ENCODE measurements around the gene CPD. TPM values are rescaled to one million over a fixed set of nuclear protein-coding genes. Genes with fewer than 3 reads are reported as not detected.

CPD gene
- total and polyA plus RNA-seq, 4 donors = 19.1 to 139 (median 58.8) TPM

- no peak for TF ChIP-seq FOXA2 (IDR thresholded peaks at IDR 0.05)
These were observed 12.2 kb upstream of the CPD start (continued) for GRCh38 chr17:30366536-30366935.

- no peaks in the 10 kb centered on the region for H3K4me1 ChIP-seq (ENCODE audit: control insufficient read depth in 4 of 4, insufficient read depth in 4 of 4, low read length in 3 of 4)
- H3K9ac ChIP-seq (ENCODE audit: low read depth in 1 of 2, low read length in 2 of 2) = no peak overlapping the region
- H3K4me3 ChIP-seq (ENCODE audit: low read depth in 1 of 3, low read length in 3 of 3) = no peak overlapping the region
- H3K9me3 ChIP-seq (ENCODE audit: control insufficient read depth in 4 of 4, low read length in 3 of 4) = no peaks in the 10 kb centered on the region
- no peak overlapping the region for H3K27ac ChIP-seq (ENCODE audit: low read depth in 1 of 2, low read length in 2 of 2)
- TF ChIP-seq SP1 (IDR thresholded peaks at IDR 0.05) (no peak), RXRA (IDR thresholded peaks at IDR 0.05) (no peak), FOXA2 (IDR thresholded peaks at IDR 0.05) (no peak), MAX (IDR thresholded peaks at IDR 0.05) (no peak), CTCF (IDR thresholded peaks at IDR 0.05; ENCODE audit: low read depth, low read length, missing input control) (no peak), EGR1 (IDR thresholded peaks at IDR 0.05; ENCODE audit: low read depth in 2 of 2) (no peak), ZBTB33 (IDR thresholded peaks at IDR 0.05) (no peak), ATF3 (IDR thresholded peaks at IDR 0.05) (no peak), HNF4G (IDR thresholded peaks at IDR 0.05) (no peak), FOXA1 (IDR thresholded peaks at IDR 0.05) (no peak), NR2F2 (IDR thresholded peaks at IDR 0.05) (no peak), YY1 (IDR thresholded peaks at IDR 0.05) (no peak), JUND (IDR thresholded peaks at IDR 0.05) (no peak), TAF1 (conservative IDR thresholded peaks at IDR 0.05) (no peak)
- no peak for DNase-seq (ENCODE audit: low spot score)
- H3K27me3 ChIP-seq (ENCODE audit: control insufficient read depth in 4 of 4, insufficient read depth in 4 of 4, low read length in 3 of 4) = no peaks in the 10 kb centered on the region
- 88% methylated on average over 13 of the region's 13 CpGs for WGBS
- no peaks in the 10 kb centered on the region for H3K36me3 ChIP-seq (ENCODE audit: control insufficient read depth in 4 of 4, insufficient read depth in 3 of 4, low read depth in 1 of 4, low read length in 3 of 4)
These were observed 9.6 kb upstream of the CPD start for GRCh38 chr17:30368912-30369720.

GRCh38 chr17:30369995-30370394 is 8.7 kb upstream of the CPD start:
- no peak for DNase-seq (ENCODE audit: low spot score)
- H3K36me3 ChIP-seq (ENCODE audit: control insufficient read depth in 4 of 4, insufficient read depth in 3 of 4, low read depth in 1 of 4, low read length in 3 of 4) = no peaks in the 10 kb centered on the region
- H3K27ac ChIP-seq (ENCODE audit: low read depth in 1 of 2, low read length in 2 of 2) = no peak overlapping the region
- no peaks in the 10 kb centered on the region for H3K9me3 ChIP-seq (ENCODE audit: control insufficient read depth in 4 of 4, low read length in 3 of 4)
- no peak overlapping the region for H3K9ac ChIP-seq (ENCODE audit: low read depth in 1 of 2, low read length in 2 of 2)
- no peaks in the 10 kb centered on the region for H3K27me3 ChIP-seq (ENCODE audit: control insufficient read depth in 4 of 4, insufficient read depth in 4 of 4, low read length in 3 of 4)
- no peaks in the 10 kb centered on the region for H3K4me1 ChIP-seq (ENCODE audit: control insufficient read depth in 4 of 4, insufficient read depth in 4 of 4, low read length in 3 of 4)
- TF ChIP-seq EGR1 (IDR thresholded peaks at IDR 0.05; ENCODE audit: low read depth in 2 of 2) (no peak), GABPA (IDR thresholded peaks at IDR 0.05 in 1 of 2, conservative IDR thresholded peaks at IDR 0.05 in 1 of 2) (no peak), RAD21 (IDR thresholded peaks at IDR 0.05) (no peak)
- H3K4me3 ChIP-seq (ENCODE audit: low read depth in 1 of 3, low read length in 3 of 3) = no peak overlapping the region
